H9 (cell line): ENCODE data around the gene TFRC. TPM values are rescaled to one million over a fixed set of nuclear protein-coding genes. Genes with fewer than 3 reads are reported as not detected.

Experiments
- DNase-seq: peaks from one replicate; pipeline ENCODE4 v3.0.0-alpha.2; 2017
- H2AFZ ChIP-seq: one replicate; pipeline ENCODE4 v1.6.1; 2013; ENCODE audit warnings: mild to moderate bottlenecking, low read length, control low read depth, moderate library complexity
- H2AK5ac ChIP-seq: 2 replicates; pipeline ENCODE4 v1.6.1; 2013; ENCODE audit warnings: low read length, control low read depth, mixed read lengths; ENCODE audit not compliant: insufficient read length
- H2BK120ac ChIP-seq: one replicate; pipeline ENCODE4 v1.6.1; 2013; ENCODE audit warnings: low read depth, mild to moderate bottlenecking, low read length, control low read depth, inconsistent platforms; ENCODE audit not compliant: poor library complexity, severe bottlenecking
- H2BK12ac ChIP-seq: 2 replicates; pipeline ENCODE4 v1.6.1; 2013; ENCODE audit warnings: low read length, control low read depth, mixed read lengths, low read depth; ENCODE audit not compliant: insufficient read length
- H2BK15ac ChIP-seq: 2 replicates; pipeline ENCODE4 v1.6.1; 2013; ENCODE audit warnings: low read depth, low read length, control low read depth
- H2BK20ac ChIP-seq: one replicate; pipeline ENCODE4 v1.6.1; 2013; ENCODE audit warnings: low read depth, mild to moderate bottlenecking, low read length, control low read depth, inconsistent platforms; ENCODE audit not compliant: poor library complexity, severe bottlenecking
- H2BK5ac ChIP-seq: 2 replicates; pipeline ENCODE4 v1.6.1; 2013; ENCODE audit warnings: low read length, control low read depth, mixed read lengths; ENCODE audit not compliant: insufficient read length
- H3K14ac ChIP-seq: 2 replicates; pipeline ENCODE4 v1.6.1; 2013; ENCODE audit warnings: low read length, control low read depth; ENCODE audit not compliant: insufficient read depth
- H3K18ac ChIP-seq: 2 replicates; pipeline ENCODE4 v1.6.1; 2013; ENCODE audit warnings: low read depth, mild to moderate bottlenecking, mixed read lengths, low read length, control low read depth; ENCODE audit not compliant: insufficient read length
- H3K23ac ChIP-seq: 2 replicates; pipeline ENCODE4 v1.6.1; 2013; ENCODE audit warnings: low read length, control low read depth, mixed read lengths, low read depth; ENCODE audit not compliant: insufficient read length
- H3K23me2 ChIP-seq: 2 replicates; pipeline ENCODE4 v1.6.1; 2013; ENCODE audit warnings: low read depth, mild to moderate bottlenecking, mixed read lengths, low read length, control low read depth; ENCODE audit not compliant: insufficient read length, poor library complexity, severe bottlenecking
- H3K27ac ChIP-seq: 2 replicates; pipeline ENCODE4 v1.5.1; 2013; ENCODE audit warnings: low read length, control low read depth, mixed read lengths, low read depth; ENCODE audit not compliant: insufficient read length
- H3K27me3 ChIP-seq: 2 replicates; pipeline ENCODE4 v1.6.1; 2013; ENCODE audit warnings: low read length, control low read depth, inconsistent platforms; ENCODE audit not compliant: insufficient read depth
- H3K4ac ChIP-seq: 2 replicates; pipeline ENCODE4 v1.6.1; 2013; ENCODE audit warnings: low read depth, mild to moderate bottlenecking, control low read depth, inconsistent platforms, low read length, moderate library complexity
- H3K4me1 ChIP-seq: 2 replicates; pipeline ENCODE4 v1.6.1; 2013; ENCODE audit warnings: low read length, control low read depth, inconsistent platforms; ENCODE audit not compliant: insufficient read depth
- H3K4me2 ChIP-seq: 2 replicates; pipeline ENCODE4 v1.6.1; 2013; ENCODE audit warnings: low read length, control low read depth, mixed read lengths; ENCODE audit not compliant: insufficient read length, insufficient read depth
- H3K56ac ChIP-seq: 2 replicates; pipeline ENCODE4 v1.6.1; 2013; ENCODE audit warnings: low read depth, mild to moderate bottlenecking, mixed read lengths, low read length, control low read depth; ENCODE audit not compliant: insufficient read length
- H3K79me1 ChIP-seq: 2 replicates; pipeline ENCODE4 v1.6.1; 2013; ENCODE audit warnings: low read depth, mild to moderate bottlenecking, moderate library complexity, low read length, control low read depth, inconsistent platforms; ENCODE audit not compliant: insufficient read depth, poor library complexity, severe bottlenecking
- H3K79me2 ChIP-seq: 2 replicates; pipeline ENCODE4 v1.6.1; 2013; ENCODE audit warnings: low read length, control low read depth, inconsistent platforms; ENCODE audit not compliant: insufficient read depth
- H3K9ac ChIP-seq: 2 replicates; pipeline ENCODE4 v1.6.1; 2013; ENCODE audit warnings: low read length, control low read depth, mixed read lengths; ENCODE audit not compliant: insufficient read length; ENCODE audit errors: extremely low read depth
- H3K9me3 ChIP-seq: one replicate; pipeline ENCODE4 v1.6.1; 2013; ENCODE audit warnings: low read depth, low read length, inconsistent platforms; ENCODE audit not compliant: control insufficient read depth
- H3T11ph ChIP-seq: one replicate; pipeline ENCODE4 v1.6.1; 2013; ENCODE audit warnings: mild to moderate bottlenecking, low read length, control low read depth, inconsistent platforms
- H4K20me1 ChIP-seq: one replicate; pipeline ENCODE4 v1.6.1; 2013; ENCODE audit not compliant: control insufficient read depth, insufficient read length, insufficient read depth
- H4K5ac ChIP-seq: 2 replicates; pipeline ENCODE4 v1.6.1; 2013; ENCODE audit warnings: low read depth, mild to moderate bottlenecking, mixed read lengths, low read length, control low read depth; ENCODE audit not compliant: insufficient read length
- H4K8ac ChIP-seq: replicated peaks from 2 replicates; pipeline ENCODE4 v1.6.1; 2013; ENCODE audit warnings: low read length, control low read depth, mixed read lengths, low read depth; ENCODE audit not compliant: insufficient read length
- H4K91ac ChIP-seq: 2 replicates; pipeline ENCODE4 v1.6.1; 2013; ENCODE audit warnings: low read depth, mild to moderate bottlenecking, moderate library complexity, mixed read lengths, low read length, control low read depth; ENCODE audit not compliant: insufficient read length
- H3K27ac Mint-ChIP-seq, 3 experiments: 2 replicates in 2 of 3; 3 replicates in 1 of 3; pipeline ENCODE4 v1.8.0; 2020 to 2021; ENCODE audit warnings: mixed read lengths in 3 of 3, mild to moderate bottlenecking in 1 of 3, moderate library complexity in 1 of 3
- H3K27me3 Mint-ChIP-seq: 2 replicates; pipeline ENCODE4 v1.8.0; 2021; ENCODE audit warnings: low read depth, mild to moderate bottlenecking, moderate library complexity, mixed read lengths
- H3K36me3 Mint-ChIP-seq, 3 experiments: 2 replicates in 2 of 3; 3 replicates in 1 of 3; pipeline ENCODE4 v1.8.0; 2020 to 2021; ENCODE audit warnings: low read depth in 3 of 3, mixed read lengths in 3 of 3; ENCODE audit not compliant: insufficient read depth in 1 of 3
- H3K4me1 Mint-ChIP-seq, 2 experiments: 2 replicates each; pipeline ENCODE4 v1.8.0; 2020; ENCODE audit warnings: mixed read lengths in 2 of 2
- H3K4me3 Mint-ChIP-seq, 2 experiments: 2 replicates in 1 of 2; 3 replicates in 1 of 2; pipeline ENCODE4 v1.8.0; 2020 to 2021; ENCODE audit warnings: mild to moderate bottlenecking in 2 of 2, mixed read lengths in 2 of 2, moderate library complexity in 1 of 2
- H3K9me3 Mint-ChIP-seq, 2 experiments: 2 replicates in 1 of 2; 3 replicates in 1 of 2; pipeline ENCODE4 v1.8.0; 2020; ENCODE audit warnings: mild to moderate bottlenecking in 2 of 2, mixed read lengths in 2 of 2, moderate library complexity in 1 of 2
- CTCF ChIP-seq: fragments of 200-600 bp; sonication (generic); conservative IDR thresholded peaks from 3 replicates; pipeline ENCODE4 v1.8.0; 2021; ENCODE audit warnings: antibody characterized with exemption, mild to moderate bottlenecking
- WGBS: extraction: QIAGEN DNeasy Blood & Tissue Kit; methylation state at CpG from one replicate; pipeline ENCODE4 v1.1.7; 2013; ENCODE audit warnings: missing lambda C conversion rate, low lambda C conversion rate, mixed read lengths; ENCODE audit not compliant: insufficient read length; ENCODE audit errors: extremely low coverage; 5-methylcytosine and 5-hydroxymethylcytosine counted together
- total RNA-seq: library from RNA; stranded (reverse); gene quantifications from 2 replicates; pipeline ENCODE4 v1.2.1, GENCODE V29; 2021

The TFRC gene
- total RNA-seq, 1 experiment from 2014 or later = 135 TPM

GRCh38 chr3:196067439-196067838 is 14.5 kb downstream of the TFRC start:
- H3K36me3 Mint-ChIP-seq = peaks cover 76 to 96% (median 94%) of the 10 kb centered on the region in 3 experiments
- no peak for TF ChIP-seq CTCF

More at GRCh38 chr3:196067439-196067838, 14.5 kb downstream of the TFRC start:
- no peak overlapping the region for H2BK15ac ChIP-seq
- no peak overlapping the region; a peak in 1 of 7 replicates for H3K27ac Mint-ChIP-seq
- H2AK5ac ChIP-seq = no peak overlapping the region
- H3K4me2 ChIP-seq = no peak overlapping the region
- no peak overlapping the region for H3K4ac ChIP-seq
- H3K79me2 ChIP-seq = no peaks in the 10 kb centered on the region
- H3K18ac ChIP-seq = no peak overlapping the region
- no peak overlapping the region for H3K56ac ChIP-seq
- no peak overlapping the region for H2BK20ac ChIP-seq
- WGBS = 95% methylated on average over 2 of the region's 3 CpGs
- H3K27ac ChIP-seq = no peak overlapping the region
- H3K9ac ChIP-seq = no peak overlapping the region
- H4K5ac ChIP-seq = no peak overlapping the region
- no peak overlapping the region for H3K4me3 Mint-ChIP-seq
- H3K27me3 ChIP-seq = no peaks in the 10 kb centered on the region
- DNase-seq = no peak
- no peak overlapping the region for H3K14ac ChIP-seq
- no peak overlapping the region for H2BK120ac ChIP-seq
- H3K27me3 Mint-ChIP-seq = no peaks in the 10 kb centered on the region
- H4K20me1 ChIP-seq = no peaks in the 10 kb centered on the region
- no peak overlapping the region for H4K91ac ChIP-seq
- no peak overlapping the region for H2BK12ac ChIP-seq
- no peaks in the 10 kb centered on the region for H3K23me2 ChIP-seq
- no peaks in the 10 kb centered on the region for H3K9me3 Mint-ChIP-seq
- no peaks in the 10 kb centered on the region for H3K4me1 ChIP-seq
- H3K23ac ChIP-seq = no peak overlapping the region
- H4K8ac ChIP-seq = no peak overlapping the region
- H3K4me1 Mint-ChIP-seq = no peaks in the 10 kb centered on the region
- no peaks in the 10 kb centered on the region for H3K79me1 ChIP-seq
- no peak overlapping the region for H2BK5ac ChIP-seq
- H3K9me3 ChIP-seq = no peaks in the 10 kb centered on the region
- no peak overlapping the region for H3T11ph ChIP-seq
- H2AFZ ChIP-seq = no peak overlapping the region
